ENCODE results near the gene CLDN1.

GRCh38 chr3:190368881-190369280 lies 46.6 kb upstream of the CLDN1 start:
- TF ChIP-seq CTCF (IDR thresholded peaks at IDR 0.05 in 4 of 5, conservative IDR thresholded peaks at IDR 0.05 in 1 of 5): no peak
- TF ChIP-seq POLR2A (IDR thresholded peaks at IDR 0.05): no peak

Measured in gastrocnemius medialis (tissue), 4 donors.